ENCODE results near the gene POU6F1.

POU6F1 gene

GRCh38 chr12:51196547-51196946 is 21.3 kb downstream of the POU6F1 start:
- no peak for DNase-seq

GRCh38 chr12:51195841-51196240 is 22.0 kb downstream of the POU6F1 start:
- no peak for DNase-seq

- DNase-seq, result no peak
Observed at GRCh38 chr12:51192284-51192671, 25.6 kb downstream of the POU6F1 start.

GRCh38 chr12:51191516-51192283 is 26.2 kb downstream of the POU6F1 start:
- DNase-seq, result no peak

- no peak for DNase-seq
Observed at GRCh38 chr12:51190820-51191219, 27.0 kb downstream of the POU6F1 start.

GRCh38 chr12:51189790-51190355 is 28.0 kb downstream of the POU6F1 start:
- DNase-seq, result no peak

- DNase-seq, result no peak
Observed at GRCh38 chr12:51188359-51189051, 29.4 kb downstream of the POU6F1 start.

- no peak for DNase-seq
Observed at GRCh38 chr12:51187370-51187987, 30.4 kb downstream of the POU6F1 start.

- no peak for DNase-seq
Observed at GRCh38 chr12:51186465-51187085, 31.3 kb downstream of the POU6F1 start.

GRCh38 chr12:51185171-51185717 is 32.6 kb downstream of the POU6F1 start:
- no peak for DNase-seq

GRCh38 chr12:51183816-51184215 is 34.0 kb downstream of the POU6F1 start:
- DNase-seq, result peak; percentile 86

- no peak for DNase-seq
Observed at GRCh38 chr12:51183349-51183748, 34.5 kb downstream of the POU6F1 start.

- no peak for DNase-seq
Observed at GRCh38 chr12:51181558-51181957, 36.3 kb downstream of the POU6F1 start.

GRCh38 chr12:51177897-51178296 is 40.0 kb downstream of the POU6F1 start:
- DNase-seq, result no peak

GRCh38 chr12:51174501-51174900 is 43.4 kb downstream of the POU6F1 start:
- DNase-seq, result no peak

- peak; percentile 98 for DNase-seq
Observed at GRCh38 chr12:51172515-51173431, 45.1 kb downstream of the POU6F1 start, which contains the start of gene TFCP2. Gene TFCP2 (minus strand): TSS chr12:51173135. CDS start chr12:51172422, 713 bp downstream.

- peak; percentile 36 for DNase-seq
Observed at GRCh38 chr12:51171884-51172514, 45.9 kb downstream of the POU6F1 start.

- DNase-seq, result no peak
Observed at GRCh38 chr12:51163795-51164194, 54.1 kb downstream of the POU6F1 start.

- no peak for DNase-seq
Observed at GRCh38 chr12:51162217-51162616, 55.6 kb downstream of the POU6F1 start.

GRCh38 chr12:51160814-51161459 is 56.9 kb downstream of the POU6F1 start:
- no peak for DNase-seq

Measured in femur (tissue), 1 donor.